PC-9 (cell line): ENCODE measurements around the gene TAF4. TPM values are rescaled to one million over a fixed set of nuclear protein-coding genes. Genes with fewer than 3 reads are reported as not detected.

Source experiments
- BruUV-seq: library from RNA; stranded (reverse); fragments of 400-500 nt; replicated peaks from 2 replicates; lab custom pipeline; 2021; lab: Mats Ljungman, UMichigan
- CTCF ChIA-PET: fragments of 300-600 bp; sonication (Branson Sonifier 250); formaldehyde crosslinking; loops from one replicate; lab custom pipeline; 2022; ENCODE audit warnings: antibody characterized with exemption; lab: Charles Lee
- POLR2A ChIA-PET: fragments of 300-600 bp; sonication (Branson Sonifier 250); formaldehyde crosslinking; loops from one replicate; lab custom pipeline; 2022; ENCODE audit warnings: antibody characterized with exemption; ENCODE audit not compliant: unreplicated experiment; lab: Charles Lee
- DNase-seq, 2 experiments: peaks; one replicate each; pipeline versions ENCODE4 v3.0.0 to v3.0.0-alpha.2; 2015 to 2022; ENCODE audit warnings: mixed read lengths in 1 of 2
- H2AFZ ChIP-seq: fragments of 200-600 bp; sonication (generic); 2 replicates; pipeline ENCODE4 v1.8.1; 2017; ENCODE audit warnings: antibody characterized with exemption
- H3F3A ChIP-seq: fragments of 200-600 bp; sonication (generic); 2 replicates; pipeline ENCODE4 v1.8.1; 2017; ENCODE audit warnings: antibody characterized with exemption, mild to moderate bottlenecking, low read depth; ENCODE audit not compliant: insufficient read depth
- H3K27ac ChIP-seq: fragments of 200-600 bp; sonication (generic); 2 replicates; pipeline ENCODE4 v1.6.1; 2016; ENCODE audit warnings: mixed run types
- H3K27me3 ChIP-seq: fragments of 200-600 bp; sonication (generic); 2 replicates; pipeline ENCODE4 v1.6.1; 2016; ENCODE audit warnings: low read depth, mixed run types; ENCODE audit not compliant: insufficient read depth
- H3K36me3 ChIP-seq: fragments of 200-600 bp; sonication (generic); 2 replicates; pipeline ENCODE4 v1.6.1; 2016; ENCODE audit warnings: low read depth, mixed run types
- H3K4me1 ChIP-seq: fragments of 200-600 bp; sonication (generic); replicated peaks from 2 replicates; pipeline ENCODE4 v1.6.1; 2016; ENCODE audit warnings: mixed run types; ENCODE audit not compliant: insufficient read depth
- H3K4me2 ChIP-seq: fragments of 200-600 bp; sonication (generic); 2 replicates; pipeline ENCODE4 v1.6.1; 2017; ENCODE audit warnings: mixed run types
- H3K4me3 ChIP-seq: fragments of 200-600 bp; sonication (generic); 2 replicates; pipeline ENCODE4 v1.6.1; 2016; ENCODE audit warnings: mixed run types
- H3K79me2 ChIP-seq: fragments of 200-600 bp; sonication (generic); 2 replicates; pipeline ENCODE4 v1.6.1; 2017; ENCODE audit warnings: low read depth, mixed run types
- H3K9me2 ChIP-seq: fragments of 200-600 bp; sonication (generic); 2 replicates; pipeline ENCODE4 v1.8.1; 2017; ENCODE audit warnings: mild to moderate bottlenecking; ENCODE audit not compliant: insufficient read depth
- H3K9me3 ChIP-seq: fragments of 200-600 bp; sonication (generic); 2 replicates; pipeline ENCODE4 v1.8.1; 2016; ENCODE audit warnings: low read depth; ENCODE audit not compliant: insufficient read depth
- H4K20me1 ChIP-seq: fragments of 200-600 bp; sonication (generic); 2 replicates; pipeline ENCODE4 v1.8.1; 2017; ENCODE audit not compliant: insufficient read depth
- EZH2 ChIP-seq: fragments of 200-600 bp; sonication (generic); IDR thresholded peaks from 2 replicates; pipeline ENCODE4 v1.8.0; 2017; ENCODE audit warnings: antibody characterized with exemption, low read depth
- intact Hi-C: fragments of 100-400 bp; cut with micrococcal nuclease; formaldehyde crosslinking; loops from one replicate; pipeline ENCODE4 v1.10.0; 2022; ENCODE audit not compliant: unreplicated experiment
- total RNA-seq: library from RNA; stranded (reverse); gene quantifications from 2 replicates; pipeline ENCODE4 v1.2.3, GENCODE V29; 2021
- TF ChIP-seq, protein P1 (sequence below): fragments of 200-600 bp; sonication (generic); conservative IDR thresholded peaks from 2 replicates; pipeline ENCODE4 v1.6.1; 2017; ENCODE audit warnings: mixed run types, antibody characterized with exemption, mild to moderate bottlenecking, moderate library complexity

The TAF4 gene
- total RNA-seq, 1 experiment from 2014 or later = 32.5 TPM

DNA sequence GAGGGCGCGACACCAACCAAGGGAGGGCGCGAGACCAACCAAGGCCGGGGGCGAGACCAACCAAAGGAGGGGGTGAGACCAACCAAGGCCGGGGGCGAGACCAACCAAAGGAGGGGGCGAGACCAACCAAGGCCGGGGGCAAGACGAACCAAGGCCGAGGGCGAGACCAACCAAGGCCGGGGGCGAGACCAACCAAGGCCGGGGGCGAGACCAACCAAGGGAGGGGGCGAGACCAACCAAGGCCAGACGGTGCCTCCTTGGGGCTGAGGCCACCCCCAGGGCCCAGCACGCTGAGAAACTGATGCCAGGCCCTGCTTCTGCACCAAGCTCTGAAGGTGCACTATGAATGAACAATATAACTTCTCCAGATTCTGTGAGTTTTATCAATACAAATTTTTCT is 87.2 kb downstream of the TAF4 start:
- no peaks in the 10 kb centered on the region for H3K4me1 ChIP-seq
- no peaks in the 10 kb centered on the region for H3K9me2 ChIP-seq
- no peaks in the 10 kb centered on the region for H3F3A ChIP-seq
- no peaks in the 10 kb centered on the region for H3K27me3 ChIP-seq
- H3K79me2 ChIP-seq = no peaks in the 10 kb centered on the region
- H4K20me1 ChIP-seq = peaks cover 11% of the 10 kb centered on the region; the same call in 1 of the 2 replicates
- H2AFZ ChIP-seq = no peak overlapping the region
- DNase-seq = no peak
- intact Hi-C loops = no loop called here
- ChIA-PET CTCF (no interaction called here), POLR2A (no interaction called here)
- no peak overlapping the region for H3K27ac ChIP-seq
- BruUV-seq = no TSS peak
- H3K4me3 ChIP-seq = no peak overlapping the region
- H3K9me3 ChIP-seq = no peaks in the 10 kb centered on the region
- no peak overlapping the region for H3K4me2 ChIP-seq
- H3K36me3 ChIP-seq = no peaks in the 10 kb centered on the region
- TF ChIP-seq EZH2 = no peak
- TF ChIP-seq, protein P1, sequence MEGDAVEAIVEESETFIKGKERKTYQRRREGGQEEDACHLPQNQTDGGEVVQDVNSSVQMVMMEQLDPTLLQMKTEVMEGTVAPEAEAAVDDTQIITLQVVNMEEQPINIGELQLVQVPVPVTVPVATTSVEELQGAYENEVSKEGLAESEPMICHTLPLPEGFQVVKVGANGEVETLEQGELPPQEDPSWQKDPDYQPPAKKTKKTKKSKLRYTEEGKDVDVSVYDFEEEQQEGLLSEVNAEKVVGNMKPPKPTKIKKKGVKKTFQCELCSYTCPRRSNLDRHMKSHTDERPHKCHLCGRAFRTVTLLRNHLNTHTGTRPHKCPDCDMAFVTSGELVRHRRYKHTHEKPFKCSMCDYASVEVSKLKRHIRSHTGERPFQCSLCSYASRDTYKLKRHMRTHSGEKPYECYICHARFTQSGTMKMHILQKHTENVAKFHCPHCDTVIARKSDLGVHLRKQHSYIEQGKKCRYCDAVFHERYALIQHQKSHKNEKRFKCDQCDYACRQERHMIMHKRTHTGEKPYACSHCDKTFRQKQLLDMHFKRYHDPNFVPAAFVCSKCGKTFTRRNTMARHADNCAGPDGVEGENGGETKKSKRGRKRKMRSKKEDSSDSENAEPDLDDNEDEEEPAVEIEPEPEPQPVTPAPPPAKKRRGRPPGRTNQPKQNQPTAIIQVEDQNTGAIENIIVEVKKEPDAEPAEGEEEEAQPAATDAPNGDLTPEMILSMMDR = no peak

DNA sequence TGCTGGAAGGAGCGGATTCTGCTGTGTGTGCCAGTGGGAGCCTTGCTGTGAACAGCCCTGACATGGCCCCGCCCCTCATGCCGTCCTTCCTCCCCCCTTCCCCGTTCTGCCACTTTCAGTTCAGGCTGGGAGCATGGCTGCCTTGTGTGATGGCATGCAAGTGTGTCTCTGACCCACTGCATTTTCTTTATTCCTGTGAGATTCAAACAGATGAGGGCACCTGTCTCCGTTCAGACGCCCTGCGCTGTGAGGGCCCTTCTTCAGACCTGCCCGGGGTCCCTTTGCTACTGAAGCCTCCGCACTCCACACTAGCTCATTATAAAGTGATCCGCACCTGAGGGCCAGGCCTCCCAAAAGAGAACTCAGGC is 88.3 kb downstream of the TAF4 start:
- Histone ChIP-seq H3K36me3 (no peaks in the 10 kb centered on the region), H3F3A (no peaks in the 10 kb centered on the region), H4K20me1 (peaks cover 11% of the 10 kb centered on the region; the same call in 1 of the 2 replicates), H3K4me1 (no peaks in the 10 kb centered on the region), H3K9me3 (no peaks in the 10 kb centered on the region), H3K27ac (no peak overlapping the region), H3K79me2 (no peaks in the 10 kb centered on the region), H3K9me2 (no peaks in the 10 kb centered on the region), H3K4me3 (no peak overlapping the region), H3K4me2 (no peak overlapping the region), H3K27me3 (no peaks in the 10 kb centered on the region), H2AFZ (no peak overlapping the region)
- TF ChIP-seq EZH2 = no peak
- TF ChIP-seq, protein P1 = no peak
- ChIA-PET CTCF (no interaction called here), POLR2A (no interaction called here)
- DNase-seq = no peak
- intact Hi-C loops = no loop called here
- BruUV-seq = no TSS peak

DNA sequence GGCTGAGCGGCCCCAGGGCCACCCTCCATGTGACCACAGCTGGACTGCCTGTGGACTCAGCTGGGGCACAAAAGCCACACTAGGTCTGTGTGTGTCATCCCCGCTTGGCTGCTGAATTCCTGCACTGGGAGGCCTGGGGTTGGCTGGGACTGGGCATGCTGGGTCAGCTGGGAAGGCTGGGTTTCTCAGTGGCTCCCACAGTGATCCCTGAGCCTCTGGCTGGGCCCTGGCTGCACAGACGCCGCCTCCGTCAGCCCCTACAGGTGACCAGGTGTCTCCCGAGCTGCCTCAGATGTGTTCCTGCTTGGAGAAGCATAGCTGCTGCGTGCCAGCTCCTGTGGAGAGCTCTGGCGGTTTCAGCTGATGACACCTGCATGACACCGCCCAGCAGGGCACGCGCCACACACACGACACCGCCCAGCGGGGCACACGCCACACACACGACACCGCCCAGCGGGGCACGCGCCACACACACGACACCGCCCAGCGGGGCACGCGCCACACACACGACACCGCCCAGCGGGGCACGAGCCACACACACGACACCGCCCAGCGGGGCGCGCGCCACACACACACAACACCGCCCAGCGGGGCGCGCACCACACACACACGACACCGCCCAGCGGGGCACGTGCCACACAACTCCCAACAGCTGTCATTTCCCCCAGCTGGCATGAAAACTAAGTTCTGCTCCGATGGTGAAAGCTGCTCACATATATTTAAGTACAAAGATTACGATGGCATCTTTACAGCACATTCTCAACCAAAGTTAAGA is 88.8 kb downstream of the TAF4 start:
- Histone ChIP-seq H2AFZ (no peak overlapping the region), H3K4me3 (no peak overlapping the region), H3K4me2 (no peak overlapping the region), H3K9me2 (no peaks in the 10 kb centered on the region), H4K20me1 (peaks cover 11% of the 10 kb centered on the region; the same call in 1 of the 2 replicates), H3K27ac (no peak overlapping the region), H3K36me3 (no peaks in the 10 kb centered on the region), H3K9me3 (no peaks in the 10 kb centered on the region), H3F3A (no peaks in the 10 kb centered on the region), H3K4me1 (no peaks in the 10 kb centered on the region), H3K27me3 (no peaks in the 10 kb centered on the region), H3K79me2 (no peaks in the 10 kb centered on the region)
- intact Hi-C loops = no loop called here
- BruUV-seq = no TSS peak
- ChIA-PET POLR2A (no interaction called here), CTCF (no interaction called here)
- TF ChIP-seq, protein P1 = no peak
- TF ChIP-seq EZH2 = no peak
- DNase-seq = no peak
